H1 (cell line): ENCODE measurements around the gene ADGRB3. TPM values are rescaled to one million over a fixed set of nuclear protein-coding genes. Genes with fewer than 3 reads are reported as not detected.

ENCODE experiments used
- ASH2L ChIP-seq: fragments of 200-600, 300-600 bp; sonication (generic); IDR thresholded peaks from one replicate; pipeline ENCODE4 v1.7.1; 2017; ENCODE audit warnings: low read length
- BCL11A ChIP-seq, 2 experiments: IDR thresholded peaks; one replicate each; pipeline ENCODE4 v1.6.1; 2011; ENCODE audit warnings: low read depth in 2 of 2, low read length in 2 of 2, mild to moderate bottlenecking in 2 of 2
- BRCA1 ChIP-seq: IDR thresholded peaks from 2 replicates; pipeline ENCODE4 v1.6.1; 2012; ENCODE audit warnings: low read depth, low read length, improper control_type of control experiment
- FOSL1 ChIP-seq: IDR thresholded peaks from 2 replicates; pipeline ENCODE4 v1.6.1; 2011; ENCODE audit warnings: mild to moderate bottlenecking, low read depth, low read length, moderate library complexity; ENCODE audit not compliant: insufficient read depth
- HDAC6 ChIP-seq: IDR thresholded peaks from one replicate; pipeline ENCODE4 v1.7.1; 2012; ENCODE audit warnings: low read depth, mild to moderate bottlenecking, inconsistent platforms, low read length, moderate library complexity
- JUN ChIP-seq: IDR thresholded peaks from 2 replicates; pipeline ENCODE4 v1.6.1; 2011; ENCODE audit warnings: low read depth, mild to moderate bottlenecking, improper control_type of control experiment, low read length
- KDM1A ChIP-seq: fragments of 200-600, 300-600 bp; sonication (generic); IDR thresholded peaks from 2 replicates; pipeline ENCODE4 v1.7.1; 2016; ENCODE audit warnings: mild to moderate bottlenecking, low read length, borderline replicate concordance
- SP4 ChIP-seq: IDR thresholded peaks from 2 replicates; pipeline ENCODE4 v1.6.1; 2012; ENCODE audit warnings: low read length, inconsistent platforms
- USF2 ChIP-seq: IDR thresholded peaks from 2 replicates; pipeline ENCODE4 v1.6.1; 2011; ENCODE audit warnings: low read length, improper control_type of control experiment
- polyA plus RNA-seq, 7 experiments: library from polyadenylated mRNA; depleted of rRNA in 3 of 7; stranded (reverse) in 5 of 7; unstranded in 2 of 7; fragments of >200 nt in 5 of 7; fragments of 200-250 nt in 2 of 7; gene quantifications; 1 replicate in 5 of 7; 2 replicates in 1 of 7; 4 replicates in 1 of 7; pipeline versions ENCODE4 v1.2.1 to v1.2.3, GENCODE V29; 2011 to 2013; ENCODE audit warnings: missing spikeins in 2 of 7, mixed read lengths in 2 of 7
- total RNA-seq: library from RNA; stranded (reverse); fragmentation: NEBNext Ultra II Directional; extraction: Animal tissue kit (Norgen Biotek cat#: 25700); gene quantifications from 2 replicates; pipeline ENCODE4 v1.2.1, GENCODE V29; 2021

The ADGRB3 gene
- total and polyA plus RNA-seq, 2 of the 8 experiments (the other 6 are each of a cell fraction or from before 2014, with no cell fraction given), result 0.35 to 1.2 TPM

DNA sequence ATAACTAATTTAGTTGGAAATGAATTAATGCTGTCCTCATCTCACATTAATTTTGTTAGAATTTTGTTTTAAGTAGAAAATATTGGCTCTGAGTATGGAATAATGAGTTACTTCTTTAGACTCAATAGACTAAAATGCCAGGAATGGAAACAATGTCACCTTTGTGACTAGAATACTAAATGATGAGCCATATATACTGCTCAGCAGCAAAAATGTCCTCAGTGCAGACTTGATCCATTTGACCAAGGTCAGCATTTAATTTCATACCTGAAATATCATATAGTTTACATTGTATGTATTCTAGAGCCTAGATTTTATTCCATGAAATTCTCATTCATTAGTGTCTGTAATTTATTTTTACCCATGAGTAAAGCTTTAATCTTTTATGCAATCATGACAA is 217.7 kb downstream of the ADGRB3 start (continued):
- TF ChIP-seq BRCA1 (no peak), USF2 (no peak), ASH2L (no peak), JUN (no peak), SP4 (no peak), BCL11A (IDR thresholded peaks at IDR 0.05; ENCODE audit: low read depth in 2 of 2, low read length in 2 of 2) (no peak), KDM1A (no peak), FOSL1 (no peak), HDAC6 (no peak)
- TF ChIP-seq, all 59 proteins: peak for 0
